B cell (primary cell): ENCODE data around the gene ERP44. TPM values are rescaled to one million over a fixed set of nuclear protein-coding genes. Genes with fewer than 3 reads are reported as not detected.

Experiments used
- ATAC-seq: fragments of 200-7000 bp; cut with Tn5 transposase; one replicate; pipeline ENCODE4 v1.10.0; 2021; ENCODE audit warnings: low read depth, mild to moderate bottlenecking, moderate number of reproducible peaks, moderate library complexity
- CTCF ChIA-PET: fragments of 350-600 bp; sonication (Branson Sonifier 250); formaldehyde crosslinking; loops from one replicate; lab custom pipeline; 2021; ENCODE audit warnings: antibody characterized with exemption, inconsistent platforms; lab: Charles Lee
- POLR2A ChIA-PET: fragments of 350-600 bp; sonication (Branson Sonifier 250); formaldehyde crosslinking; loops from one replicate; lab custom pipeline; 2021; ENCODE audit warnings: antibody characterized with exemption; lab: Charles Lee
- DNase-seq: peaks from one replicate; pipeline ENCODE4 v3.0.0; 2013
- H2AFZ ChIP-seq: 2 replicates; pipeline ENCODE4 v1.6.1; 2012; ENCODE audit warnings: mild to moderate bottlenecking, low read depth, low read length; ENCODE audit not compliant: insufficient read depth, poor library complexity, severe bottlenecking
- H3K27ac ChIP-seq, 2 donors: 1 replicate in 1 of 2; 2 replicates in 1 of 2; pipeline ENCODE4 v1.5.1; 2012 to 2013; ENCODE audit warnings: low read length in 2 of 2, mild to moderate bottlenecking in 2 of 2, moderate library complexity in 1 of 2
- H3K27me3 ChIP-seq, 4 experiments: fragments of 200-600 bp in 1 of 4; sonication (generic) in 1 of 4; replicated peaks in 1 of 4; 1 replicate in 2 of 4; 2 replicates in 2 of 4; pipeline versions ENCODE4 v1.6.1 to v1.7.0; 2013 to 2016; ENCODE audit warnings: low read length in 3 of 4, mild to moderate bottlenecking in 2 of 4, mixed read lengths in 1 of 4, moderate library complexity in 1 of 4; ENCODE audit not compliant: insufficient read depth in 4 of 4, control insufficient read depth in 3 of 4; ENCODE audit errors: control extremely low read depth in 1 of 4
- H3K36me3 ChIP-seq, 2 experiments: replicated peaks in 1 of 2; 1 replicate in 1 of 2; 2 replicates in 1 of 2; pipeline versions ENCODE4 v1.6.1 to v1.7.1; 2013; ENCODE audit warnings: low read length in 1 of 2; ENCODE audit not compliant: insufficient read depth in 2 of 2, control insufficient read depth in 1 of 2; ENCODE audit errors: control extremely low read depth in 1 of 2, extremely low read depth in 1 of 2
- H3K4me1 ChIP-seq, 2 donors: fragments of 200-600 bp in 1 of 2; sonication (generic) in 1 of 2; 1 replicate in 1 of 2; 2 replicates in 1 of 2; pipeline versions ENCODE4 v1.5.1 to v1.6.1; 2013 to 2017; ENCODE audit warnings: low read length in 2 of 2; ENCODE audit not compliant: control insufficient read depth in 2 of 2, insufficient read depth in 2 of 2
- H3K4me2 ChIP-seq: replicated peaks from 2 replicates; pipeline ENCODE3; 2012; ENCODE audit warnings: mild to moderate bottlenecking, low read depth, low read length; ENCODE audit not compliant: poor library complexity, severe bottlenecking
- H3K4me3 ChIP-seq, 5 experiments: fragments of 200-600 bp in 1 of 5; sonication (generic) in 1 of 5; 1 replicate in 3 of 5; 2 replicates in 2 of 5; pipeline versions ENCODE4 v1.5.1 to v1.7.0; 2011 to 2016; ENCODE audit warnings: low read length in 4 of 5, mild to moderate bottlenecking in 4 of 5, low read depth in 2 of 5, control low read depth in 1 of 5, moderate library complexity in 1 of 5; ENCODE audit not compliant: insufficient read depth in 1 of 5; ENCODE audit errors: control extremely low read depth in 1 of 5, extremely low read depth in 1 of 5
- H3K79me2 ChIP-seq: fragments of 200-600 bp; sonication (generic); one replicate; pipeline ENCODE4 v1.6.0; 2016; ENCODE audit warnings: low read length; ENCODE audit not compliant: control insufficient read depth, insufficient read depth
- H3K9ac ChIP-seq: fragments of 200-600 bp; sonication (generic); 2 replicates; pipeline ENCODE4 v1.6.1; 2017; ENCODE audit warnings: mild to moderate bottlenecking, low read length, moderate library complexity
- H3K9me3 ChIP-seq, 3 donors: one replicate each; pipeline versions ENCODE4 v1.6.1 to v1.7.1; 2013; ENCODE audit warnings: low read length in 2 of 3; ENCODE audit not compliant: control insufficient read depth in 2 of 3, insufficient read depth in 1 of 3; ENCODE audit errors: control extremely low read depth in 1 of 3
- H4K20me1 ChIP-seq: 2 replicates; pipeline ENCODE4 v1.6.0; 2012; ENCODE audit warnings: mild to moderate bottlenecking, low read length; ENCODE audit not compliant: insufficient read depth, control insufficient read depth, poor library complexity, severe bottlenecking
- H3K27ac Mint-ChIP-seq: one replicate; pipeline ENCODE4 v1.8.0; 2021; ENCODE audit warnings: mixed read lengths
- H3K27me3 Mint-ChIP-seq: one replicate; pipeline ENCODE4 v1.8.0; 2021; ENCODE audit warnings: mixed read lengths
- H3K4me1 Mint-ChIP-seq: one replicate; pipeline ENCODE4 v1.8.0; 2021; ENCODE audit warnings: mixed read lengths
- H3K4me3 Mint-ChIP-seq: one replicate; pipeline ENCODE4 v1.8.0; 2021; ENCODE audit warnings: mixed read lengths
- H3K9me3 Mint-ChIP-seq: one replicate; pipeline ENCODE4 v1.8.0; 2022; ENCODE audit warnings: mixed read lengths; ENCODE audit not compliant: insufficient read depth
- EZH2 ChIP-seq: IDR thresholded peaks from 2 replicates; pipeline ENCODE4 v1.6.1; 2012; ENCODE audit warnings: borderline replicate concordance, low read depth, mild to moderate bottlenecking, moderate library complexity, low read length; ENCODE audit not compliant: insufficient read depth, poor library complexity, severe bottlenecking
- WGBS: methylation state at CpG from one replicate; pipeline ENCODE4 v1.1.5; 2013; ENCODE audit warnings: missing lambda C conversion rate; ENCODE audit not compliant: insufficient coverage; 5-methylcytosine and 5-hydroxymethylcytosine counted together
- intact Hi-C: fragments of 100-400 bp; cut with micrococcal nuclease; formaldehyde crosslinking; loops from one replicate; pipeline ENCODE4 v1.10.0; 2022
- polyA plus RNA-seq: library from polyadenylated mRNA; depleted of rRNA; stranded (reverse); fragments of >200 nt; gene quantifications from 2 replicates; pipeline ENCODE4 v1.2.3, GENCODE V29; 2012
- total RNA-seq, 2 donors: library from RNA; stranded (reverse); fragments of 120-200 nt in 1 of 2; gene quantifications; 1 replicate in 1 of 2; 2 replicates in 1 of 2; pipeline versions ENCODE4 v1.2.3 to v1.2.4, GENCODE V29; 2013 to 2022
- TF ChIP-seq, protein P1 (sequence below): fragments of 200-600 bp; IDR thresholded peaks from one replicate; pipeline ENCODE4 v1.8.0; 2022; ENCODE audit warnings: antibody characterized with exemption, mild to moderate bottlenecking

ERP44 gene
- total and polyA plus RNA-seq, 2 donors (not counting 1 experiment from before 2014, with no cell fraction given) = 10.5 to 18.4 TPM

DNA sequence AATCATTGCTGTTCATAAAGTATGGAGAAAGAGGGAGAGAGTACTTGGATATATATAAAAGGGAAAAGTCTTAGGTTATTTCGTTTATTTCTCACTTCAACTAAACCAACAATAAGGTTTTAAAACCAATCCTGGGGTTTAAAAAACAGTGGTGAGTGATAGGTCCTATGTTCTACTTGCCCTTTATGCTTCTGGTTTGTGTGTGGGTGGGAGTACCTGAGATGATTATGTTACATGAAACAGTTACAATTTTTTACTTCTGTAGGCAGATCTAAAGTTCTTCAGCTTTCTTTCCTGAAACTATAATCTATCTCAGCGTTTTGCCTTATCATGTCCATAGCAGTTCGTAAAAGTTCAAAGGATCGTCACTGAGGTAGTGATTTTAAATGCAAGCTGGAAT lies 143.2 kb downstream of the ERP44 start:
- no peak for DNase-seq
- H3K79me2 ChIP-seq = no peaks in the 10 kb centered on the region
- H3K27me3 Mint-ChIP-seq = no peaks in the 10 kb centered on the region
- H3K4me3 ChIP-seq = no peak overlapping the region
- H3K27me3 ChIP-seq = no peaks in the 10 kb centered on the region
- no peak overlapping the region for H3K27ac Mint-ChIP-seq
- peaks cover 8 to 12% of the 10 kb centered on the region in 2 experiments for H3K36me3 ChIP-seq
- no peak overlapping the region for H3K4me3 Mint-ChIP-seq
- no peaks in the 10 kb centered on the region for H3K4me1 ChIP-seq
- H3K4me1 Mint-ChIP-seq = peaks cover 2% of the 10 kb centered on the region
- POLR2A ChIA-PET = no interaction called here
- H3K4me2 ChIP-seq = no peak overlapping the region
- TF ChIP-seq EZH2 = no peak
- TF ChIP-seq, protein P1, sequence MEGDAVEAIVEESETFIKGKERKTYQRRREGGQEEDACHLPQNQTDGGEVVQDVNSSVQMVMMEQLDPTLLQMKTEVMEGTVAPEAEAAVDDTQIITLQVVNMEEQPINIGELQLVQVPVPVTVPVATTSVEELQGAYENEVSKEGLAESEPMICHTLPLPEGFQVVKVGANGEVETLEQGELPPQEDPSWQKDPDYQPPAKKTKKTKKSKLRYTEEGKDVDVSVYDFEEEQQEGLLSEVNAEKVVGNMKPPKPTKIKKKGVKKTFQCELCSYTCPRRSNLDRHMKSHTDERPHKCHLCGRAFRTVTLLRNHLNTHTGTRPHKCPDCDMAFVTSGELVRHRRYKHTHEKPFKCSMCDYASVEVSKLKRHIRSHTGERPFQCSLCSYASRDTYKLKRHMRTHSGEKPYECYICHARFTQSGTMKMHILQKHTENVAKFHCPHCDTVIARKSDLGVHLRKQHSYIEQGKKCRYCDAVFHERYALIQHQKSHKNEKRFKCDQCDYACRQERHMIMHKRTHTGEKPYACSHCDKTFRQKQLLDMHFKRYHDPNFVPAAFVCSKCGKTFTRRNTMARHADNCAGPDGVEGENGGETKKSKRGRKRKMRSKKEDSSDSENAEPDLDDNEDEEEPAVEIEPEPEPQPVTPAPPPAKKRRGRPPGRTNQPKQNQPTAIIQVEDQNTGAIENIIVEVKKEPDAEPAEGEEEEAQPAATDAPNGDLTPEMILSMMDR = no peak
- no peaks in the 10 kb centered on the region for H3K9me3 ChIP-seq
- CTCF ChIA-PET = no interaction called here
- ATAC-seq = no peak
- no peak overlapping the region for H3K27ac ChIP-seq
- no peak overlapping the region for H3K9ac ChIP-seq
- intact Hi-C loops = no loop called here
- no peak overlapping the region for H2AFZ ChIP-seq
- 100% methylated on average over 1 of the region's 4 CpGs for WGBS
- H3K9me3 Mint-ChIP-seq = no peaks in the 10 kb centered on the region
- H4K20me1 ChIP-seq = no peaks in the 10 kb centered on the region

DNA sequence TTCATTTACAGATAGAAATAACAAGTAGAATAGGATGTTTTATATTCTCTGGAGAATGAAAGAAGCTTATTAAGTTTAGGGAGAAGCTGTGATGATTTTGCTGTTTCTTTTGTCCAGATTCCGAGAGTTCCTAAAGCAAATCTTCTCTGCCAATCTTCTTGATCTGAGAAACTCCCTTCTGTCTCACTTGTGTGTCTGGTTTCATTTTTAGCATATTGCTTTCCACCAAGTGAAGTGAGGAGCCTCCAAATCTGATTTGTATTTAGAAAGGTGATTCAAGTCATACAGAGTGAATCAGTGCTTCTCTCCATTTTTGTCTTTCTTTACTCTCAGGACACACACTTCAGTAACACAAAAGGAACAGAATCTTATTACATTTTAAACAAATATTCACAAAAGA lies 144.0 kb downstream of the ERP44 start:
- H3K9me3 ChIP-seq = no peaks in the 10 kb centered on the region
- no peak overlapping the region for H3K4me2 ChIP-seq
- no peak overlapping the region for H3K27ac ChIP-seq
- H3K27me3 Mint-ChIP-seq = no peaks in the 10 kb centered on the region
- H2AFZ ChIP-seq = no peak overlapping the region
- H4K20me1 ChIP-seq = no peaks in the 10 kb centered on the region
- peaks cover 2% of the 10 kb centered on the region for H3K4me1 Mint-ChIP-seq
- H3K9me3 Mint-ChIP-seq = no peaks in the 10 kb centered on the region
- no peaks in the 10 kb centered on the region for H3K27me3 ChIP-seq
- no peak overlapping the region for H3K27ac Mint-ChIP-seq
- no CpG with 5 or more reads among the region's 1 CpG for WGBS
- no peaks in the 10 kb centered on the region for H3K79me2 ChIP-seq
- H3K36me3 ChIP-seq = peaks cover 8 to 11% of the 10 kb centered on the region in 2 experiments
- no peaks in the 10 kb centered on the region for H3K4me1 ChIP-seq
- intact Hi-C loops = no loop called here
- H3K9ac ChIP-seq = no peak overlapping the region
- POLR2A ChIA-PET = no interaction called here
- TF ChIP-seq, protein P1 = no peak
- TF ChIP-seq EZH2 = no peak
- no peak overlapping the region for H3K4me3 Mint-ChIP-seq
- CTCF ChIA-PET = no interaction called here
- DNase-seq = no peak
- ATAC-seq = no peak
- H3K4me3 ChIP-seq = no peak overlapping the region
